GM12864 (cell line): Measurements from ENCODE around the gene MED12L.

Experiments
- DNase-seq: peaks from one replicate; pipeline ENCODE4 v3.0.0-alpha.2; 2011; ENCODE audit warnings: low read depth
- H3K4me3 ChIP-seq: 2 replicates; pipeline ENCODE4 v1.5.1; 2011; ENCODE audit warnings: mild to moderate bottlenecking, low read depth, low read length, control low read depth
- TF ChIP-seq, protein P1 (sequence below): IDR thresholded peaks from 2 replicates; pipeline ENCODE4 v1.5.1; 2011; ENCODE audit warnings: low read depth, mild to moderate bottlenecking, moderate library complexity, low read length, control low read depth, inconsistent platforms; ENCODE audit errors: missing control alignments

Gene MED12L

DNA sequence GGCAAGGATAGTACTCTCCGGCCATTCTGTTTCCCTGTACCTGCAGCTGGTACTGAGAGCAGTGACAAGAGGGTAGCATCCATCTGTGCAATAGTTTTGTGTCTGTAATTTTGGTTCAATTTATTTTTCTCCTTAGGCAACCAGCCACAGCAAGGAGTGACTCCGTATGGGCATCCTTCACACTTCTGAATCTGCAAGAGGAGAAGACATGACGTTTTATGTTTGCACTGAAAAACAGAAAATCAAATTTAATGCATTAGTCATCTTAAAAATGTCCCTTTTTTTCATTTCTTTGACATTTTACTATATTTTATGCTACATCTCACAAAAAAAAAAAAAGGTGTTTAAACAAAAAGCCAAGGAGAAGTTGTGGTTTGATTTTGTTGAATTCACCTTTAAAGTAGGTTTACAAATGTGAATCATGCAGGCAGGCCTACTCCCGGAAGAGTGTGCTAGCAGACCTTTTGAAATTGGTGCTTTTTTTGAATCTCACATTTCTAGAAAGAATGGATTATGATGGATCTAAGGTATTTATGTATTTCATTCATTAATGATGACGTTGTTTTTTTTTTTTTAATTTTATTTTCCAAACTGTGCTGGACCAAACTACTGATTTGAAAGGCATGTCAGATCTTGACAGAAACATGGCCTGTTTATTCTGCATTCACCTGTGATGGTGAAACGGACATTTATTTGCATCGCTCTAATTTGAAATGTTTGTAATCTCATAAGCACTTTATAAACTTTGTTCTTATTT lies 347.3 kb downstream of the MED12L start:
- H3K4me3 ChIP-seq = no peak overlapping the region
- no peak for DNase-seq
- TF ChIP-seq, protein P1, sequence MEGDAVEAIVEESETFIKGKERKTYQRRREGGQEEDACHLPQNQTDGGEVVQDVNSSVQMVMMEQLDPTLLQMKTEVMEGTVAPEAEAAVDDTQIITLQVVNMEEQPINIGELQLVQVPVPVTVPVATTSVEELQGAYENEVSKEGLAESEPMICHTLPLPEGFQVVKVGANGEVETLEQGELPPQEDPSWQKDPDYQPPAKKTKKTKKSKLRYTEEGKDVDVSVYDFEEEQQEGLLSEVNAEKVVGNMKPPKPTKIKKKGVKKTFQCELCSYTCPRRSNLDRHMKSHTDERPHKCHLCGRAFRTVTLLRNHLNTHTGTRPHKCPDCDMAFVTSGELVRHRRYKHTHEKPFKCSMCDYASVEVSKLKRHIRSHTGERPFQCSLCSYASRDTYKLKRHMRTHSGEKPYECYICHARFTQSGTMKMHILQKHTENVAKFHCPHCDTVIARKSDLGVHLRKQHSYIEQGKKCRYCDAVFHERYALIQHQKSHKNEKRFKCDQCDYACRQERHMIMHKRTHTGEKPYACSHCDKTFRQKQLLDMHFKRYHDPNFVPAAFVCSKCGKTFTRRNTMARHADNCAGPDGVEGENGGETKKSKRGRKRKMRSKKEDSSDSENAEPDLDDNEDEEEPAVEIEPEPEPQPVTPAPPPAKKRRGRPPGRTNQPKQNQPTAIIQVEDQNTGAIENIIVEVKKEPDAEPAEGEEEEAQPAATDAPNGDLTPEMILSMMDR = no peak

DNA sequence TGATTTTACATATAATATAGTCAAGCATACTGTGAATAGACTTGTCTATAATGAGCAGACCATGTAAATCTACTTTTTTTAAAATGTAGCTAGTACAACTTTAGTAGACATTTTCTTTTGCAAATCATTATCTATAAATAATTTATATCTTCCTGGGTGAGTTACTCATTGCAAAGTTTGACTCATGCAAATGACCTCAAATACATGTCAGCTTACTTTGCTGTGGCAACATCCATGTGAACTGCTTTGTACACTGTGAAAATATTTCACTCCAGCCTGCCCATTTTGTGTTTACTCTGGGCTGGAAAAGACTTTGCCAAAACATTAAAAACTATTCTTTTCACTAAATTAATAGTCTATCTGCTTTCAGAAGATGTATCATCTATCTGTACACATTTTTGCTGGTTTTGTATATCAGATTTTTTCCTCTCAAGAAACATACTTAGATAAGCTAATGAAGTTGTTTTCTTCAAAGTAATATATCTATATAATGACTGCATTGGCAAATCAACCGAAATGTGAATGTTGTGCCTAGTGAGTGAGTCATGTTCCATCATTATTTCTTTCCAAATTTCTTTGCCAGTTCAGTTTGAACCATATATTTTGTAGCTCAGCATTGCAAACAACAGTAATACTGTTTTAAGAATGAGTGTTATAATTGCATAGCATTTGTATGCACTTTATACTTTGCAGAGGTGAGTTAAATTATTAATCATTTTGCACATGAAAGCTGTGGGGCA lies 348.9 kb downstream of the MED12L start:
- TF ChIP-seq, protein P1 = no peak

DNA sequence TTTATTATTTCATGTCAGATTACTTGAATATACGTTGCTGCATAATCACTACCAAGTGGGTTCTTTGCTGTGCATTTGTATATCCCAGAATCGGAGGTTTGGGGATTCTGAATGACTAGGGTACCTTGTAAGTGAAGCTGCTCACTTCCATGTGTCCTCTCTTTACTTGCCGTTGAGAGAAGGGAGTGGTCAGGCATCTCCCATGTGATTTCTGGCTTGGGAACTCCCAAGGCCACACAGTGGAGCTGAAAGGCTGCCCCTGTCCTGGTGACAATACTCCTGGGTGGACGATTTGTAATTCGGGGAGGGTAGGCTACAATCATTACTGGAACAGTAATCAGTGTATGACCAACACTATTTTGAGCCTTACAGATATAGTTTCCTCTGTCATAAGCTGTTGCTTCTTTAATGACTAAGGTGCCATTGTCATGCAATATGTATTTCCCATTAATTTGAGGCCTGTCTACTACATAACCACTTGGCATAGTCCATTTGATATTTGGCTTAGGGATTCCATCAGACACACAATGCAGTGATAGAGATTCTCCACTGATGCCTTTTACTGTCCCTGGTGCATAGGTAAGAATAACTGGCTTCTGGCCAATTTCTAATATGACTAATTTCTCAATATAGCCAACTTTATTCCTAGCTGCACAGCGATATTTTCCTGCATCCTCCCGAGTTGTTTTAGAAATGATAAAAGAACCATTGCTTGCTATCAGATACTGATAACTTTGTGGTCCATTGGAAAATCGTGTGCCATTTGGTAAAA lies 351.4 kb downstream of the MED12L start:
- TF ChIP-seq, protein P1 = no peak
- no peak overlapping the region for H3K4me3 ChIP-seq
- no peak for DNase-seq

More for the DNA sequence above, 348.9 kb downstream of the MED12L start:
- H3K4me3 ChIP-seq = no peak overlapping the region
- no peak for DNase-seq

DNA sequence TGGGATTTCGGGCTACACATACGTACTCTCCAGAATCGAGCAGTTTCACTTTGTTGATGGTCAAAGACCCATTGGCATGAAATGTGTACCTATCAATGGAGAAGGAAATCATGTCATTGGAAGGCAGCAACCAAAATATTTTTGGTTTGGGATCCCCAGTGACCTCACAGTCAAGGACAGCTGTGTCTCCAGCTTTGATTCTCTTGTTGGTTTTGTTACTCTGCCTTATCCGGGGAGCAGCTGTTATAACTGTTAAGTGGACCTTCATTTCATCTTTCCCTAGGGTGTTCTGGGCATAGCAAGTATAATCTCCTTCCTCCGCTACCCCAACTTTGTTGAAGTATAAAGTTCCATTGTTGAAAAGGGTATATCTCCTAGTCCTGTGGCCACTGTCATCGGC lies 352.4 kb downstream of the MED12L start:
- H3K4me3 ChIP-seq = no peak overlapping the region
- TF ChIP-seq, protein P1 = no peak

DNA sequence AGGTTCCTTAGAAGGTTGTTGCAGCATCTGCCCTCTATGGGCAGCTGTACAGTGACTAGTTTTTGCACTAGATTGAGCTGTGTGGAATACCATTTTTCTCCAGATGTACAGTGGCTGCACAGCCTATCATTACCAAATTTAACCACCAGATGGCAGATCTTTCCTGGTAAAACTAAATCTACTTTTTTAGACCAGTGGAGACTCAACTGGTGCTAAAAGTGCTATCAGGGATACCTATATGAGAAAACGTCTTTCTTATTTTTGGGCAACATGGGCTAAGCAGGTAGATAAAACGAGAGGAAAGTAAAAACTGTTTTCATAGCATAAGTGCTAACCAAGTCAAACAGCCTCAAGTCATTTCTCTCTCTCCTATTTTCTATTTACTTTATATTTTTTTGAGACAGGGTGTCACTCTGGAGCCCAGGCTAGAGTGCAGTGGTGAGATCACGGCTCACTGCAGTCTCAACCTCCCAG lies 354.2 kb downstream of the MED12L start:
- TF ChIP-seq, protein P1 = peak; percentile 66
- DNase-seq = no peak
- H3K4me3 ChIP-seq = no peak overlapping the region

More for the DNA sequence above, 352.4 kb downstream of the MED12L start:
- no peak for DNase-seq

DNA sequence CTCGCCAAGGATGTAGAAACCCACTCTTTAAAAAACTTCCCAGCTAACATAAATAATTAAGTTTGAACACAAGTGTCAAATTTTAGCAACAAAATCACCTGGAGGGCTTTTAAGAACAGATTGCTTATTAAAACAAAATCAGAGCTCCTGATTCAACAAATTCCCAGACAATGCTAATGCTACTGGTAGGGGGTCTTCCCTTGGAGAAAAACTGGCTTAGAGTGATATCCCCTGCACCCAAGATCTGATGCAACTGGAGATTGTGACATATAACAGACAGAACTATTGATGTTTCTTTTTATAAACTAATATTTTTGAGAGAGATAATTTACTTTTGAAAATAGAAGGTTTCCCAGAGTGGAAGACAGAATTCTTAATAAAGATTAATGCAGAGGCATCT lies 355.5 kb downstream of the MED12L start:
- no peak for DNase-seq
- no peak overlapping the region for H3K4me3 ChIP-seq
- TF ChIP-seq, protein P1 = no peak
